HK-2 (cell line): ENCODE results near the gene LRRC46.

Source experiments
- DNase-seq: peaks from one replicate; pipeline ENCODE4 v3.0.0-alpha.2; 2018; ENCODE audit not compliant: unreplicated experiment

The LRRC46 gene

GRCh38 chr17:47831934-47832327 lies 461 bp downstream of the LRRC46 start:
- no peak for DNase-seq

- no peak for DNase-seq
These were observed 3.3 kb downstream of the LRRC46 start for GRCh38 chr17:47834756-47835155.

GRCh38 chr17:47836601-47837000 lies 5.1 kb downstream of the LRRC46 start:
- DNase-seq = no peak

- peak; percentile 31 for DNase-seq
These were observed 6.0 kb downstream of the LRRC46 start for GRCh38 chr17:47837401-47838039.

- no peak for DNase-seq
These were observed 7.2 kb downstream of the LRRC46 start for GRCh38 chr17:47838636-47839035.

GRCh38 chr17:47839071-47839470 lies 7.6 kb downstream of the LRRC46 start:
- DNase-seq = no peak

- no peak for DNase-seq
These were observed 8.7 kb downstream of the LRRC46 start for GRCh38 chr17:47840001-47840741.

- DNase-seq = peak; percentile 97
These were observed 9.4 kb downstream of the LRRC46 start, which contains the start of gene SCRN2 for GRCh38 chr17:47840742-47841487. SCRN2 (minus strand) TSS chr17:47841273; CDS start chr17:47840843, 430 bp downstream.

GRCh38 chr17:47841488-47842291 lies 10.2 kb downstream of the LRRC46 start:
- DNase-seq = no peak

GRCh38 chr17:47843391-47843730 lies 11.9 kb downstream of the LRRC46 start:
- no peak for DNase-seq

GRCh38 chr17:47844227-47844626 lies 12.8 kb downstream of the LRRC46 start:
- DNase-seq = no peak

GRCh38 chr17:47844814-47845715 lies 13.6 kb downstream of the LRRC46 start:
- DNase-seq = no peak

- no peak for DNase-seq
These were observed 14.2 kb downstream of the LRRC46 start for GRCh38 chr17:47845716-47846075.

GRCh38 chr17:47846716-47847340 lies 15.4 kb downstream of the LRRC46 start:
- DNase-seq = no peak

GRCh38 chr17:47847341-47848197 lies 16.1 kb downstream of the LRRC46 start:
- no peak for DNase-seq

GRCh38 chr17:47848198-47848513 lies 16.7 kb downstream of the LRRC46 start:
- no peak for DNase-seq

GRCh38 chr17:47850373-47850691 lies 18.9 kb downstream of the LRRC46 start:
- DNase-seq = no peak

GRCh38 chr17:47850692-47851573 lies 19.5 kb downstream of the LRRC46 start, which contains the start of gene SP6:
SP6 (minus strand) TSS chr17:47851163; CDS start chr17:47848429, 2,734 bp downstream.
- DNase-seq = peak; percentile 85

- no peak for DNase-seq
These were observed 20.3 kb downstream of the LRRC46 start for GRCh38 chr17:47851764-47852112.
